PFSK-1 (cell line): ENCODE results near the gene SDCCAG8.

Experiments
- POLR2AphosphoS5 ChIP-seq: IDR thresholded peaks from 2 replicates; pipeline ENCODE4 v1.6.1; 2012; ENCODE audit warnings: low read depth, mild to moderate bottlenecking, control low read depth, low read length, moderate library complexity
- TAF1 ChIP-seq: IDR thresholded peaks from 2 replicates; pipeline ENCODE4 v1.6.1; 2012; ENCODE audit warnings: low read length, control low read depth, borderline replicate concordance; ENCODE audit not compliant: insufficient read depth
- TF ChIP-seq, protein P1 (sequence below), 2 experiments: IDR thresholded peaks; 2 replicates each; pipeline versions ENCODE4 v1.6.1 to v1.8.0; 2011 to 2012; ENCODE audit warnings: low read depth in 2 of 2, low read length in 2 of 2, control low read depth in 1 of 2, inconsistent platforms in 1 of 2, mild to moderate bottlenecking in 1 of 2, moderate library complexity in 1 of 2; ENCODE audit not compliant: insufficient read depth in 1 of 2

DNA sequence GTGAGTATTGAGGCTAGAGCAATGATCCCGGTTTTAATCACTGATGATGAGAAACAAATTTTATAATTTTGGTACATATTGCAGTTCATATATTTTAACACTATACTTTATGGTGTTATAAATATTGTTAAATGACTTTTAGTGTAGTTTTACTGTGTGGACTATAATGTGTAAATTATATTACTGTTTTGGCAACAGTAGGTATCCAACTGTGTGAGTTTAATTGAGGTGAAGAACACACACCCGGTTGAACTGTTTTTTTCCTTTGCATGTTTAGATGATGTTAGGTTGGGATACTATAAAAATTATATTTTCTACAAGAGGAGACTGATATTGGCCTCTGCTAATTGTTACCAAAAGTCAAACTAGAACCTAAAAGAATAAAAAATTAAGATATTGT, 166.5 kb downstream of the SDCCAG8 start:
- no peak for TF ChIP-seq POLR2AphosphoS5
- no peak for TF ChIP-seq TAF1
- TF ChIP-seq, protein P1, sequence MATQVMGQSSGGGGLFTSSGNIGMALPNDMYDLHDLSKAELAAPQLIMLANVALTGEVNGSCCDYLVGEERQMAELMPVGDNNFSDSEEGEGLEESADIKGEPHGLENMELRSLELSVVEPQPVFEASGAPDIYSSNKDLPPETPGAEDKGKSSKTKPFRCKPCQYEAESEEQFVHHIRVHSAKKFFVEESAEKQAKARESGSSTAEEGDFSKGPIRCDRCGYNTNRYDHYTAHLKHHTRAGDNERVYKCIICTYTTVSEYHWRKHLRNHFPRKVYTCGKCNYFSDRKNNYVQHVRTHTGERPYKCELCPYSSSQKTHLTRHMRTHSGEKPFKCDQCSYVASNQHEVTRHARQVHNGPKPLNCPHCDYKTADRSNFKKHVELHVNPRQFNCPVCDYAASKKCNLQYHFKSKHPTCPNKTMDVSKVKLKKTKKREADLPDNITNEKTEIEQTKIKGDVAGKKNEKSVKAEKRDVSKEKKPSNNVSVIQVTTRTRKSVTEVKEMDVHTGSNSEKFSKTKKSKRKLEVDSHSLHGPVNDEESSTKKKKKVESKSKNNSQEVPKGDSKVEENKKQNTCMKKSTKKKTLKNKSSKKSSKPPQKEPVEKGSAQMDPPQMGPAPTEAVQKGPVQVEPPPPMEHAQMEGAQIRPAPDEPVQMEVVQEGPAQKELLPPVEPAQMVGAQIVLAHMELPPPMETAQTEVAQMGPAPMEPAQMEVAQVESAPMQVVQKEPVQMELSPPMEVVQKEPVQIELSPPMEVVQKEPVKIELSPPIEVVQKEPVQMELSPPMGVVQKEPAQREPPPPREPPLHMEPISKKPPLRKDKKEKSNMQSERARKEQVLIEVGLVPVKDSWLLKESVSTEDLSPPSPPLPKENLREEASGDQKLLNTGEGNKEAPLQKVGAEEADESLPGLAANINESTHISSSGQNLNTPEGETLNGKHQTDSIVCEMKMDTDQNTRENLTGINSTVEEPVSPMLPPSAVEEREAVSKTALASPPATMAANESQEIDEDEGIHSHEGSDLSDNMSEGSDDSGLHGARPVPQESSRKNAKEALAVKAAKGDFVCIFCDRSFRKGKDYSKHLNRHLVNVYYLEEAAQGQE (IDR thresholded peaks at IDR 0.05; ENCODE audit: insufficient read depth in 1 of 2, low read depth in 2 of 2, low read length in 2 of 2) = no peak
